ENCODE results near the gene TENM4.
"Not testable (repeated sequence)": the region's sequence is repeated elsewhere in the genome, so short reads cannot be mapped to it uniquely, and the experiment has no call there.

Gene TENM4

DNA sequence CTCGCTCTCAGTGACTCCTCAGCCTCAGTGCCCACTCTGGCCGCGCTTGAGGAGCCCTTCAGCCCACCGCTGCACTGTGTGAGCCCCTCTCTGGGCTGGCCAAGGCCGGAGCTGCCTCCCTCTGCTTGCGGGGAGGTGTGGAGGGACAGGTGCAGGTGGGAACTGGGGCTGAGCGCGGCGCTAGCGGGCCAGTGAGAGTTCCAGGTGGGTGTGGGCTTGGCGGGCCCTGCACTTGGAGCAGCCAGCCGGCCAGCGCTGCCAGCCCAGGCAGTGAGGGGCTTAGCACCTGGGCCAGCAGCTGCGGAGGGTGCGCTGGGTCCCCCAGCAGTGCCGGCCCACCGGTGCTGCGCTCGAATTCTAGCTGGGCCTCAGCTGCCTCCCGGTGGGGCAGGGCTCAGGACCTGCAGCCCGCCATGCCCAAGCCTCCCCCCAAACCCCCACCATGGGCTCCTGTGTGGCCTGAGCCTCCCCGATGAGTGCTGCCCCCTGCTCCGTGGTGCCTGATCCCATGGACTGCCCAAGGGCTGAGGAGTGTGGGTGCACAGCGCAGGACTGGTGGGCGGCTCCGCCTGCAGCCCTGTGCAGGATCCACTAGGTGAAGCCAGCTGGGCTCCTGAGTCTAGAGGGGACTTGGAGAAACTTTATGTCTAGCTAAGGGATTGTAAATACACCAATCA, 802.0 kb downstream of the TENM4 start:
- ChIA-PET POLR2A (no interaction called here), CTCF (interaction anchor here (2.0 kb wide), 1 partner anchor 8 kb away, joined by 7 read pairs; no protein-coding TSS in a partner anchor)
- Histone ChIP-seq H3K36me3 (ENCODE audit: control insufficient read depth in 2 of 2, insufficient read depth in 1 of 2, low read length in 2 of 2) (no peaks in the 10 kb centered on the region), H3K4me3 (ENCODE audit: low read depth, low read length) (no peak overlapping the region), H3K9me3 (ENCODE audit: control insufficient read depth, insufficient read depth, low read depth, low read length) (no peaks in the 10 kb centered on the region), H3K4me1 (ENCODE audit: control insufficient read depth, insufficient read depth, low read length) (no peaks in the 10 kb centered on the region), H3K27ac (ENCODE audit: extremely low read depth, low read depth, low read length) (no peak overlapping the region)
- TF ChIP-seq TRIM28 (IDR thresholded peaks at IDR 0.05; ENCODE audit: borderline replicate concordance, low read length) (no peak), ZNF768 (tag by site-specific recombination; IDR thresholded peaks at IDR 0.05) (no peak), ZNF292 (tag by site-specific recombination; IDR thresholded peaks at IDR 0.05; ENCODE audit: borderline replicate concordance, low read depth) (no peak), WT1 (tag by site-specific recombination; IDR thresholded peaks at IDR 0.05) (no peak), ZSCAN23 (tag by site-specific recombination; IDR thresholded peaks at IDR 0.05) (no peak), MZF1 (tag by site-specific recombination; IDR thresholded peaks at IDR 0.05; ENCODE audit: borderline replicate concordance) (no peak), ZNF112 (tag by site-specific recombination; IDR thresholded peaks at IDR 0.05) (no peak), ZNF792 (tag by site-specific recombination; IDR thresholded peaks at IDR 0.05) (no peak), SP7 (tag by site-specific recombination; IDR thresholded peaks at IDR 0.05) (no peak), ZNF621 (tag by site-specific recombination; IDR thresholded peaks at IDR 0.05) (no peak), ZFP3 (tag by site-specific recombination; IDR thresholded peaks at IDR 0.05; ENCODE audit: low read depth) (no peak), ZNF510 (tag by site-specific recombination; IDR thresholded peaks at IDR 0.05; ENCODE audit: insufficient replicate concordance) (no peak)
- TF ChIP-seq, protein P1, sequence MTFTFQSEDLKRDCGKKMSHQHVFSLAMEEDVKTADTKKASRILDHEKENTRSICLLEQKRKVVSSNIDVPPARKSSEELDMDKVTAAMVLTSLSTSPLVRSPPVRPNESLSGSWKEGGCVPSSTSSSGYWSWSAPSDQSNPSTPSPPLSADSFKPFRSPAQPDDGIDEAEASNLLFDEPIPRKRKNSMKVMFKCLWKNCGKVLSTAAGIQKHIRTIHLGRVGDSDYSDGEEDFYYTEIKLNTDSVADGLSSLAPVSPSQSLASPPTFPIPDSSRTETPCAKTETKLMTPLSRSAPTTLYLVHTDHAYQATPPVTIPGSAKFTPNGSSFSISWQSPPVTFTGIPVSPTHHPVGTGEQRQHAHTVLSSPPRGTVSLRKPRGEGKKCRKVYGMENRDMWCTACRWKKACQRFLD (tag by site-specific recombination; IDR thresholded peaks at IDR 0.05), result no peak
- TF ChIP-seq, protein P2, sequence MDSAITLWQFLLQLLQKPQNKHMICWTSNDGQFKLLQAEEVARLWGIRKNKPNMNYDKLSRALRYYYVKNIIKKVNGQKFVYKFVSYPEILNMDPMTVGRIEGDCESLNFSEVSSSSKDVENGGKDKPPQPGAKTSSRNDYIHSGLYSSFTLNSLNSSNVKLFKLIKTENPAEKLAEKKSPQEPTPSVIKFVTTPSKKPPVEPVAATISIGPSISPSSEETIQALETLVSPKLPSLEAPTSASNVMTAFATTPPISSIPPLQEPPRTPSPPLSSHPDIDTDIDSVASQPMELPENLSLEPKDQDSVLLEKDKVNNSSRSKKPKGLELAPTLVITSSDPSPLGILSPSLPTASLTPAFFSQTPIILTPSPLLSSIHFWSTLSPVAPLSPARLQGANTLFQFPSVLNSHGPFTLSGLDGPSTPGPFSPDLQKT (IDR thresholded peaks at IDR 0.05; ENCODE audit: borderline replicate concordance, low read depth, low read length), result no peak
- TF ChIP-seq, protein P3, sequence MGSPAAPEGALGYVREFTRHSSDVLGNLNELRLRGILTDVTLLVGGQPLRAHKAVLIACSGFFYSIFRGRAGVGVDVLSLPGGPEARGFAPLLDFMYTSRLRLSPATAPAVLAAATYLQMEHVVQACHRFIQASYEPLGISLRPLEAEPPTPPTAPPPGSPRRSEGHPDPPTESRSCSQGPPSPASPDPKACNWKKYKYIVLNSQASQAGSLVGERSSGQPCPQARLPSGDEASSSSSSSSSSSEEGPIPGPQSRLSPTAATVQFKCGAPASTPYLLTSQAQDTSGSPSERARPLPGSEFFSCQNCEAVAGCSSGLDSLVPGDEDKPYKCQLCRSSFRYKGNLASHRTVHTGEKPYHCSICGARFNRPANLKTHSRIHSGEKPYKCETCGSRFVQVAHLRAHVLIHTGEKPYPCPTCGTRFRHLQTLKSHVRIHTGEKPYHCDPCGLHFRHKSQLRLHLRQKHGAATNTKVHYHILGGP (tag by site-specific recombination; IDR thresholded peaks at IDR 0.05), result no peak

DNA sequence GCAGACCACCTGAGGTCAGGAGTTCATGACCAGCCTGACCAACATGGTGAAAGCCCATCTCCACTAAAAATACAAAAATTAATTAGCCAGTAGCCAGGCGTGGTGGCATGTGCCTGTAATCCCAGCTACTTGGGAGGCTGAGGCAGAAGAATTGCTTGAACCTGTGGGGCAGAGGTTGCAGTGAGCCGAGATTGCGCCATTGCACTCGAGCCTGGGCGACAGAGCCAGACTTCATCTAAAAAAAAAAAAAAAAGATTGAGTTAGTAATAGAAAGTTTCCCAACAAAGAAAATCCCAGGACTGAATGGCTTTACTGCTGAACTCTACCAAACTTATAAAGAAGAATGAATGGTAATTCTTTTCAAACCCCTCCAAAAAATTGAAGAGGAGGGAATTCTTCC, 803.3 kb downstream of the TENM4 start:
- CTCF ChIA-PET, result interaction anchor here (2.0 kb wide), 1 partner anchor 10 kb away, joined by 7 read pairs; no protein-coding TSS in a partner anchor
- H3K4me1 ChIP-seq (ENCODE audit: control insufficient read depth, insufficient read depth, low read length); POLR2A ChIA-PET; H3K4me3 ChIP-seq (ENCODE audit: low read depth, low read length); H3K36me3 ChIP-seq (ENCODE audit: control insufficient read depth in 2 of 2, insufficient read depth in 1 of 2, low read length in 2 of 2); H3K9me3 ChIP-seq (ENCODE audit: control insufficient read depth, insufficient read depth, low read depth, low read length); H3K27ac ChIP-seq (ENCODE audit: extremely low read depth, low read depth, low read length): not testable (repeated sequence)

DNA sequence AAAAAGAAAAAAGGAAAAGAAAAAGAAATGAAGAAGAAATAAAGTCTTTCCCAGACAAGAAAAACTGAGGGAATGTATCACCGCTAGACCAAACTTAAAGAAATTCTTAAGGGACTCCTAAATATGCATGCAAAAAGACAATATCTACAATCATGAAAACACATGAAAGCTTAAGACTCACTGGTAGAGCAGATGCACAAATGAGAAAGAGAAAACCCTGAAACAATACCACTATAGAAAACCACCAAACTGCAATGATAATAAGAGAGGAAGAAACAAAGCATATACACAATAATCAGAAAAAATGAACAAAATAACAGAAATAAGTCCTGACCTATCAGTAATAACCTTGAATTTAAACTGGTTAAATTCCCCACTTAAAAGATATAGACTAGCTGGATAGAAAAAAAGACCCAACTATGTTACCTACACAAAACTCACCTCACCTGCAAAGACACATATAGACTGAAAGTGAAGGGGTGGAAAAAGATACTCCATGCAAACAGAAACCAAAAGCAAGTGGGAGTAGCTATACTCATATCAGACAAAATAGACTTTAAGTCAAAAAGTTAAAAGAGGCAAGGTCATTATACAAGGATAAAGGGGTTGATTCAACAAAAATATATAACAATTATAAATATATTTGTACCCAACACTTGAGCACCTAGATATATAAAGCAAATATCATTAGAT, 804.9 kb downstream of the TENM4 start:
- H3K4me3 ChIP-seq (ENCODE audit: low read depth, low read length), result no peak overlapping the region
- CTCF ChIA-PET, result interaction anchor here (2.7 kb wide), 1 partner anchor 10 kb away, joined by 9 read pairs; no protein-coding TSS in a partner anchor
- POLR2A ChIA-PET, result no interaction called here

More for the DNA sequence above, 804.9 kb downstream of the TENM4 start:
- H3K27ac ChIP-seq (ENCODE audit: extremely low read depth, low read depth, low read length), result no peak overlapping the region
- TF ChIP-seq ZFP3 (tag by site-specific recombination; IDR thresholded peaks at IDR 0.05; ENCODE audit: low read depth), result no peak
- no peaks in the 10 kb centered on the region for H3K9me3 ChIP-seq (ENCODE audit: control insufficient read depth, insufficient read depth, low read depth, low read length)
- H3K4me1 ChIP-seq (ENCODE audit: control insufficient read depth, insufficient read depth, low read length), result no peaks in the 10 kb centered on the region
- H3K36me3 ChIP-seq (ENCODE audit: control insufficient read depth in 2 of 2, insufficient read depth in 1 of 2, low read length in 2 of 2), result no peaks in the 10 kb centered on the region
